GM23248 (cell line): ENCODE results near the gene EMC10.

Source experiments
- EZH2 ChIP-seq: fragments of 200-600 bp; sonication (generic); IDR thresholded peaks from 2 replicates; pipeline ENCODE4 v1.6.1; 2018; ENCODE audit warnings: antibody characterized with exemption, mild to moderate bottlenecking; ENCODE audit not compliant: insufficient read depth, poor library complexity, severe bottlenecking
- EZH2phosphoT487 ChIP-seq: fragments of 200-600 bp; sonication (generic); IDR thresholded peaks from 2 replicates; pipeline ENCODE4 v1.6.1; 2018; ENCODE audit warnings: antibody characterized with exemption, moderate library complexity, mild to moderate bottlenecking, low read depth; ENCODE audit not compliant: insufficient read depth

- no peak for TF ChIP-seq EZH2
- no peak for TF ChIP-seq EZH2phosphoT487
Measured at GRCh38 chr19:50431343-50432220, 44.7 kb upstream of the EMC10 start.
